Parathyroid adenoma (tissue), 2 donors: Measurements from ENCODE around the gene MTCH2.

ENCODE experiments used
- H2AFZ ChIP-seq: fragments of 300-600 bp; sonication (generic); one replicate; pipeline ENCODE4 v1.7.0; 2017; ENCODE audit warnings: antibody characterized with exemption, mild to moderate bottlenecking
- H3K27ac ChIP-seq: fragments of 300-600 bp; sonication (generic); one replicate; pipeline ENCODE4 v1.7.0; 2017
- H3K27me3 ChIP-seq: fragments of 300-600 bp; sonication (generic); one replicate; pipeline ENCODE4 v1.7.0; 2017; ENCODE audit warnings: low read length; ENCODE audit not compliant: control insufficient read depth, insufficient read depth
- H3K36me3 ChIP-seq: fragments of 300-600 bp; sonication (generic); one replicate; pipeline ENCODE4 v1.7.0; 2017; ENCODE audit warnings: low read length; ENCODE audit not compliant: control insufficient read depth, insufficient read depth
- H3K4me1 ChIP-seq: fragments of 300-600 bp; sonication (generic); one replicate; pipeline ENCODE4 v1.7.0; 2017; ENCODE audit warnings: control low read depth
- H3K4me2 ChIP-seq: fragments of 300-600 bp; sonication (generic); one replicate; pipeline ENCODE4 v1.7.0; 2017; ENCODE audit warnings: low read length
- H3K4me3 ChIP-seq: fragments of 300-600 bp; sonication (generic); one replicate; pipeline ENCODE4 v1.7.0; 2017; ENCODE audit warnings: low read depth, low read length
- H3K79me2 ChIP-seq: fragments of 300-600 bp; sonication (generic); one replicate; pipeline ENCODE4 v1.7.0; 2017; ENCODE audit warnings: control low read depth
- H3K9ac ChIP-seq: fragments of 300-600 bp; sonication (generic); one replicate; pipeline ENCODE4 v1.7.0; 2017; ENCODE audit warnings: mild to moderate bottlenecking
- H3K9me3 ChIP-seq: fragments of 300-600 bp; sonication (generic); one replicate; pipeline ENCODE4 v1.7.0; 2017; ENCODE audit warnings: low read length; ENCODE audit not compliant: control insufficient read depth
- CTCF ChIP-seq: fragments of 300-600 bp; sonication (generic); IDR thresholded peaks from one replicate; pipeline ENCODE4 v1.7.0; 2017; ENCODE audit warnings: antibody characterized with exemption, mild to moderate bottlenecking
- donor health status: primary hyperparathyroidism.

The MTCH2 gene

GRCh38 chr11:47587723-47588326 lies 54.5 kb downstream of the MTCH2 start:
- Histone ChIP-seq H3K9me3 (no peaks in the 10 kb centered on the region), H3K27ac (no peak overlapping the region), H3K79me2 (no peaks in the 10 kb centered on the region), H3K4me2 (no peak overlapping the region), H3K4me3 (no peak overlapping the region), H3K4me1 (no peaks in the 10 kb centered on the region), H2AFZ (no peak overlapping the region), H3K9ac (no peak overlapping the region), H3K36me3 (no peaks in the 10 kb centered on the region), H3K27me3 (no peaks in the 10 kb centered on the region)
- TF ChIP-seq CTCF, result no peak

GRCh38 chr11:47587039-47587716 lies 55.2 kb downstream of the MTCH2 start:
- Histone ChIP-seq H3K27me3 (no peaks in the 10 kb centered on the region), H2AFZ (no peak overlapping the region), H3K4me2 (no peak overlapping the region), H3K27ac (no peak overlapping the region), H3K79me2 (no peaks in the 10 kb centered on the region), H3K9me3 (no peaks in the 10 kb centered on the region), H3K9ac (no peak overlapping the region), H3K4me3 (no peak overlapping the region), H3K4me1 (no peaks in the 10 kb centered on the region), H3K36me3 (no peaks in the 10 kb centered on the region)
- TF ChIP-seq CTCF, result no peak

- H3K9ac ChIP-seq, result no peak within 1 kb of the TSS
- no peaks in the 10 kb centered on the region for H3K27me3 ChIP-seq
- H2AFZ ChIP-seq, result no peak within 1 kb of the TSS
- H3K4me2 ChIP-seq, result no peak within 1 kb of the TSS
- TF ChIP-seq CTCF, result no peak
- H3K4me3 ChIP-seq, result no peak within 1 kb of the TSS
- no peaks in the 10 kb centered on the region for H3K9me3 ChIP-seq
- H3K79me2 ChIP-seq, result no peaks in the 10 kb centered on the region
- no peaks in the 10 kb centered on the region for H3K4me1 ChIP-seq
- no peaks in the 10 kb centered on the region for H3K36me3 ChIP-seq
- H3K27ac ChIP-seq, result no peak within 1 kb of the TSS
These were observed 56.1 kb downstream of the MTCH2 start, which contains the start of gene FAM180B for GRCh38 chr11:47586098-47586855. Gene FAM180B, plus strand, starts transcription at chr11:47586678. Its CDS starts 91 bp downstream, at chr11:47586769.

GRCh38 chr11:47583844-47584243 lies 58.5 kb downstream of the MTCH2 start:
- H2AFZ ChIP-seq, result no peak overlapping the region
- H3K4me1 ChIP-seq, result no peaks in the 10 kb centered on the region
- no peaks in the 10 kb centered on the region for H3K27me3 ChIP-seq
- H3K4me3 ChIP-seq, result no peak overlapping the region
- H3K36me3 ChIP-seq, result no peaks in the 10 kb centered on the region
- no peak overlapping the region for H3K4me2 ChIP-seq
- H3K9ac ChIP-seq, result no peak overlapping the region
- no peaks in the 10 kb centered on the region for H3K9me3 ChIP-seq
- no peak overlapping the region for H3K27ac ChIP-seq
- no peak for TF ChIP-seq CTCF
- H3K79me2 ChIP-seq, result no peaks in the 10 kb centered on the region
